MCF 10A (cell line): ENCODE results near the gene FBLN2. TPM values are rescaled to one million over a fixed set of nuclear protein-coding genes. Genes with fewer than 3 reads are reported as not detected.

Source experiments
- BruUV-seq: library from RNA; stranded (reverse); fragments of 400-500 nt; replicated peaks from 2 replicates; lab custom pipeline; 2021; lab: Mats Ljungman, UMichigan
- CTCF ChIA-PET: fragments of 300-600 bp; sonication (Branson Sonifier 250); formaldehyde crosslinking; extraction: SDS; loops from one replicate; lab custom pipeline; 2021; ENCODE audit warnings: antibody characterized with exemption, inconsistent platforms; lab: Yijun Ruan, JAX
- POLR2A ChIA-PET: fragments of 300-600, 350-650 bp; sonication (Branson Sonifier 250); formaldehyde crosslinking; extraction: SDS; loops from one replicate; lab custom pipeline; 2020; ENCODE audit warnings: antibody characterized with exemption, inconsistent platforms; lab: Yijun Ruan, JAX
- DNase-seq: peaks from one replicate; pipeline ENCODE4 v3.0.0-alpha.2; 2018; ENCODE audit not compliant: unreplicated experiment
- H3K27ac Mint-ChIP-seq: one replicate; pipeline ENCODE4 v1.8.0; 2022; ENCODE audit warnings: mild to moderate bottlenecking, low read depth, mixed read lengths; ENCODE audit not compliant: unreplicated experiment
- H3K27me3 Mint-ChIP-seq: one replicate; pipeline ENCODE4 v1.8.0; 2022; ENCODE audit warnings: mixed read lengths; ENCODE audit not compliant: insufficient read depth, unreplicated experiment
- H3K36me3 Mint-ChIP-seq: one replicate; pipeline ENCODE4 v1.8.0; 2022; ENCODE audit warnings: mild to moderate bottlenecking, moderate library complexity, mixed read lengths; ENCODE audit not compliant: insufficient read depth, unreplicated experiment
- H3K4me1 Mint-ChIP-seq: one replicate; pipeline ENCODE4 v1.8.0; 2022; ENCODE audit warnings: mixed read lengths; ENCODE audit not compliant: insufficient read depth, unreplicated experiment
- H3K4me3 Mint-ChIP-seq: one replicate; pipeline ENCODE4 v1.8.0; 2022; ENCODE audit warnings: mild to moderate bottlenecking, moderate library complexity, mixed read lengths; ENCODE audit not compliant: unreplicated experiment
- H3K9me3 Mint-ChIP-seq: one replicate; pipeline ENCODE4 v1.8.0; 2022; ENCODE audit warnings: mixed read lengths; ENCODE audit not compliant: unreplicated experiment
- intact Hi-C: fragments of 100-400 bp; cut with micrococcal nuclease; formaldehyde crosslinking; loops from 2 replicates; pipeline ENCODE4 v1.14.1; 2022
- total RNA-seq: library from RNA; stranded (reverse); gene quantifications from 2 replicates; pipeline ENCODE4 v1.2.3, GENCODE V29; 2022
- TF ChIP-seq, protein P1 (sequence below): fragments of 200-600 bp; IDR thresholded peaks from one replicate; pipeline ENCODE4 v1.8.0; 2022; ENCODE audit warnings: antibody characterized with exemption, mild to moderate bottlenecking; ENCODE audit not compliant: unreplicated experiment

FBLN2 gene
- total RNA-seq, 1 experiment from 2014 or later = not detected

DNA sequence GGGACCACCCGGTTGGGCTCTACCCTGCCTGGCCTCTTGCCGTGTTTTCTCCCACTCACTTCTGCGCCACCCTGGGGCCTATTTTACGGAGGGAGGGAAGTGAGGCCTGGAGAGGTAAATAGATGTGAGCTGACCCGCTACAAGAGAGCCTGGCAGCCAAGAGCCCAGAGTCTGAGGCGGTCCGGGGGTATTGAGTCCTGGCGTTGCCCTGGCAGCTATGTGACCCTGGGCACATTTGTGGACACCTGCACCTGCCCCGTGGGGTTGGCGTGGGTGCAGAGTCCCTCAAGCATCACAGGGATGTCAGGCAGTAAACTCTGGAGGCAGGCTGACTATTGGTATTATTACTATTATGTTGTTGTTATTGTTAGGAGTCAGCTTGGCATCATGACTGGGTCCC is 85.7 kb downstream of the FBLN2 start:
- BruUV-seq = no TSS peak
- intact Hi-C loops = no loop called here
- H3K27me3 Mint-ChIP-seq = no peaks in the 10 kb centered on the region
- POLR2A ChIA-PET = interaction anchor here (0.6 kb wide), 1 partner anchor 22 kb away, joined by 3 read pairs; no protein-coding TSS in a partner anchor
- TF ChIP-seq, protein P1, sequence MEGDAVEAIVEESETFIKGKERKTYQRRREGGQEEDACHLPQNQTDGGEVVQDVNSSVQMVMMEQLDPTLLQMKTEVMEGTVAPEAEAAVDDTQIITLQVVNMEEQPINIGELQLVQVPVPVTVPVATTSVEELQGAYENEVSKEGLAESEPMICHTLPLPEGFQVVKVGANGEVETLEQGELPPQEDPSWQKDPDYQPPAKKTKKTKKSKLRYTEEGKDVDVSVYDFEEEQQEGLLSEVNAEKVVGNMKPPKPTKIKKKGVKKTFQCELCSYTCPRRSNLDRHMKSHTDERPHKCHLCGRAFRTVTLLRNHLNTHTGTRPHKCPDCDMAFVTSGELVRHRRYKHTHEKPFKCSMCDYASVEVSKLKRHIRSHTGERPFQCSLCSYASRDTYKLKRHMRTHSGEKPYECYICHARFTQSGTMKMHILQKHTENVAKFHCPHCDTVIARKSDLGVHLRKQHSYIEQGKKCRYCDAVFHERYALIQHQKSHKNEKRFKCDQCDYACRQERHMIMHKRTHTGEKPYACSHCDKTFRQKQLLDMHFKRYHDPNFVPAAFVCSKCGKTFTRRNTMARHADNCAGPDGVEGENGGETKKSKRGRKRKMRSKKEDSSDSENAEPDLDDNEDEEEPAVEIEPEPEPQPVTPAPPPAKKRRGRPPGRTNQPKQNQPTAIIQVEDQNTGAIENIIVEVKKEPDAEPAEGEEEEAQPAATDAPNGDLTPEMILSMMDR = no peak
- no peak for DNase-seq
- CTCF ChIA-PET = interaction anchor here (0.7 to 1.9 kb wide), 5 partner anchors 13 to 1275 kb away, joined by 3 to 10 read pairs (median 3); no protein-coding TSS in a partner anchor
- peaks cover 12% of the 10 kb centered on the region for H3K4me1 Mint-ChIP-seq
- H3K9me3 Mint-ChIP-seq = no peaks in the 10 kb centered on the region
- H3K27ac Mint-ChIP-seq = no peak overlapping the region
- no peaks in the 10 kb centered on the region for H3K36me3 Mint-ChIP-seq
- no peak overlapping the region for H3K4me3 Mint-ChIP-seq

DNA sequence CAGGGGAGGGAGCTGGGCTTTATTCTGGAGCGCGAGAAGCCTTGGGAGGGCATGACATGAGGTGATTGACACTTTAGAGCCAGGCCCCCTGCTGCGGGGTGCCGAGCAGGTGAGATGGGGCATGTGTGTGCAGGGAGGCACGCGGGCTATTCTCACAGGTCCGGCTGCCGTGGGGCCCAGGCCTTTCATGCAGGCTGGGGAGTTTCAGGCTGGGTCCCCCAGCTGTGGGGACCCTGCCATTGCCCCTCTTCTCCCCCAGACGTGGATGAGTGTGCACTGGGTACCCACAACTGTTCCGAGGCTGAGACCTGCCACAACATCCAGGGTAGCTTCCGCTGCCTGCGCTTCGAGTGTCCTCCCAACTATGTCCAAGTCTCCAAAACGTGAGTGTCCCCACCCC is 87.3 kb downstream of the FBLN2 start:
- intact Hi-C loops = no loop called here
- POLR2A ChIA-PET = no interaction called here
- Mint-ChIP-seq H3K36me3 (no peaks in the 10 kb centered on the region), H3K9me3 (no peaks in the 10 kb centered on the region), H3K4me1 (peaks cover 12% of the 10 kb centered on the region), H3K27me3 (no peaks in the 10 kb centered on the region), H3K4me3 (no peak overlapping the region), H3K27ac (no peak overlapping the region)
- BruUV-seq = no TSS peak
- no peak for DNase-seq
- TF ChIP-seq, protein P1 = no peak
- CTCF ChIA-PET = interaction anchor here (1.5 to 1.9 kb wide), 2 partner anchors 13 to 21 kb away, joined by 10 to 13 read pairs; no protein-coding TSS in a partner anchor

DNA sequence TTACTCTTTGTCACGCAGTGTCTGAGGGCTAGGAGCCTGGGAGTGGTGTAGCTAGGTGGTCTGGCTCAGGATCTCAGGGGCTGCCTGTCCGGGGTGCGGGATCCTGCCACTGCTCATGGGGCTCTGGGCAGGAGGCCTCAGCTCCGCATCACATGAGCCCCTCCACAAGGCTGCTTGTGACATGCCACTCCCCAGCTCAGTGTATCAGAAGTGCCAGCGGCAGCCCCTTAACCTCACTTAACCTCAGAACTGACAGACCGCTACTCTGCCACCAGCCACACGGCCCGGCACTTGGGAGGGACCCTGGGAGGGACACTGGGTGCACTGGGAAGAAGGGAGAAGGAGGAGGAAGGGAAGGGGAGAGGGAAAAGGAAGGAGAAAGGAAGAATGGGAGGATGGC is 87.9 kb downstream of the FBLN2 start:
- no peak overlapping the region for H3K27ac Mint-ChIP-seq
- no peaks in the 10 kb centered on the region for H3K9me3 Mint-ChIP-seq
- intact Hi-C loops = no loop called here
- H3K27me3 Mint-ChIP-seq = no peaks in the 10 kb centered on the region
- BruUV-seq = no TSS peak
- TF ChIP-seq, protein P1 = no peak
- H3K4me1 Mint-ChIP-seq = peaks cover 12% of the 10 kb centered on the region
- H3K36me3 Mint-ChIP-seq = no peaks in the 10 kb centered on the region
- no peak for DNase-seq
- POLR2A ChIA-PET = interaction anchor here (0.6 kb wide), 1 partner anchor 38 kb away, joined by 3 read pairs; no protein-coding TSS in a partner anchor
- CTCF ChIA-PET = interaction anchor here (0.6 to 1.9 kb wide), 6 partner anchors 13 to 741 kb away, joined by 3 to 13 read pairs (median 4); no protein-coding TSS in a partner anchor
- no peak overlapping the region for H3K4me3 Mint-ChIP-seq

DNA sequence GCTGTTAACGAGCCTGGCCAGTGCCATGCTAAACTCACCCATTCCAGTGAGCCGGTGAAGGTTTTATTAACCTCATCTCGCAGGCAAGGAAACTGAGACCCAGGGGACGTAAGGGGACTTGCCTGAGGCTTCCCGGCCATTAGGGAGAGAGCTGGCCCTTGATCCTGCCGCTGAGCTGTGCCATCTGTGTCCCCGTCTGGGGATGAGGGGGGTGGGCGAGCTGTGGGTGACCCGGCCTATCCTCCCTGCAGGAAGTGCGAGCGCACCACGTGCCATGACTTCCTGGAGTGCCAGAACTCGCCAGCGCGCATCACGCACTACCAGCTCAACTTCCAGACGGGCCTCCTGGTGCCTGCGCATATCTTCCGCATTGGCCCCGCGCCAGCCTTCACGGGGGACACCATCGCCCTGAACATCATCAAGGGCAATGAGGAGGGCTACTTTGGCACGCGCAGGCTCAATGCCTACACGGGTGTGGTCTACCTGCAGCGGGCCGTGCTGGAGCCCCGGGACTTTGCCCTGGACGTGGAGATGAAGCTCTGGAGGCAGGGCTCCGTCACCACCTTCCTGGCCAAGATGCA is 88.5 kb downstream of the FBLN2 start:
- TF ChIP-seq, protein P1 = no peak
- intact Hi-C loops = no loop called here
- ChIA-PET POLR2A (interaction anchor here (0.6 kb wide), 1 partner anchor 39 kb away, joined by 3 read pairs; no protein-coding TSS in a partner anchor), CTCF (interaction anchor here (0.5 to 1.9 kb wide), 8 partner anchors 12 to 742 kb away, joined by 3 to 13 read pairs (median 4); no protein-coding TSS in a partner anchor)
- Mint-ChIP-seq H3K36me3 (no peaks in the 10 kb centered on the region), H3K4me1 (peaks cover 12% of the 10 kb centered on the region), H3K27me3 (no peaks in the 10 kb centered on the region), H3K9me3 (no peaks in the 10 kb centered on the region), H3K27ac (no peak overlapping the region), H3K4me3 (no peak overlapping the region)
- no peak for DNase-seq
- no TSS peak for BruUV-seq
